ENCODE results near the gene TPM1.
A peak's percentile ranks its signal among the peaks of the same experiment; 100 is the strongest.
"Not testable (repeated sequence)": the region's sequence is repeated elsewhere in the genome, so short reads cannot be mapped to it uniquely, and the experiment has no call there.

The TPM1 gene

GRCh38 chr15:63075984-63076713 is 33.6 kb downstream of the TPM1 start:
- no peak for DNase-seq

- no peak for DNase-seq
Measured at GRCh38 chr15:63076714-63077046, 34.1 kb downstream of the TPM1 start.

GRCh38 chr15:63077952-63078351 is 35.4 kb downstream of the TPM1 start:
- no peak for DNase-seq

- no peak for DNase-seq
Measured at GRCh38 chr15:63079947-63080626, 37.5 kb downstream of the TPM1 start.

- no peak for DNase-seq
Measured at GRCh38 chr15:63080634-63081250, 38.2 kb downstream of the TPM1 start.

- no peak for DNase-seq
Measured at GRCh38 chr15:63082366-63082765, 39.8 kb downstream of the TPM1 start.

- DNase-seq = no peak
Measured at GRCh38 chr15:63083044-63083443, 40.5 kb downstream of the TPM1 start.

- no peak for DNase-seq
Measured at GRCh38 chr15:63083541-63083940, 41.0 kb downstream of the TPM1 start.

- DNase-seq = no peak
Measured at GRCh38 chr15:63084806-63085205, 42.3 kb downstream of the TPM1 start.

- DNase-seq = no peak
Measured at GRCh38 chr15:63085289-63085688, 42.7 kb downstream of the TPM1 start.

- no peak for DNase-seq
Measured at GRCh38 chr15:63086271-63086670, 43.7 kb downstream of the TPM1 start.

GRCh38 chr15:63086947-63087346 is 44.4 kb downstream of the TPM1 start:
- DNase-seq = no peak

GRCh38 chr15:63088533-63089245 is 46.1 kb downstream of the TPM1 start:
- no peak for DNase-seq

GRCh38 chr15:63089260-63090043 is 46.9 kb downstream of the TPM1 start:
- DNase-seq = no peak

GRCh38 chr15:63090472-63090871 is 47.9 kb downstream of the TPM1 start:
- no peak for DNase-seq

- DNase-seq = no peak
Measured at GRCh38 chr15:63090887-63091286, 48.3 kb downstream of the TPM1 start.

GRCh38 chr15:63091679-63092446 is 49.3 kb downstream of the TPM1 start:
- no peak for DNase-seq

- peak; percentile 82 for DNase-seq
Measured at GRCh38 chr15:63093486-63094205, 51.1 kb downstream of the TPM1 start.

GRCh38 chr15:63094495-63094931 is 52.0 kb downstream of the TPM1 start:
- DNase-seq = no peak

GRCh38 chr15:63096178-63096577 is 53.6 kb downstream of the TPM1 start:
- DNase-seq = no peak

GRCh38 chr15:63098901-63099300 is 56.4 kb downstream of the TPM1 start:
- DNase-seq = not testable (repeated sequence)

Data from activated CD4-positive, alpha-beta T cell treated with anti-CD3 and anti-CD28 coated beads for 48 hours (primary cell).